Measurements from ENCODE around the gene B4GALT2.

The B4GALT2 gene

GRCh38 chr1:44029911-44030604, 51.0 kb downstream of the B4GALT2 start:
- DNase-seq (ENCODE audit: low spot score) = peak; percentile 86

- peak; percentile 28 for DNase-seq (ENCODE audit: low spot score)
These were observed 51.7 kb downstream of the B4GALT2 start for GRCh38 chr1:44030605-44031251.

GRCh38 chr1:44031252-44032169, 52.5 kb downstream of the B4GALT2 start, which contains the start of gene SLC6A9:
SLC6A9 (minus strand) TSS chr1:44031462; CDS start chr1:44024277, 7,185 bp downstream.
- DNase-seq (ENCODE audit: low spot score) = peak; percentile 55

GRCh38 chr1:44032170-44032790, 53.3 kb downstream of the B4GALT2 start:
- DNase-seq (ENCODE audit: low spot score) = no peak

- DNase-seq (ENCODE audit: low spot score) = no peak
These were observed 54.1 kb downstream of the B4GALT2 start for GRCh38 chr1:44033041-44033575.

- DNase-seq (ENCODE audit: low spot score) = no peak
These were observed 54.7 kb downstream of the B4GALT2 start for GRCh38 chr1:44033756-44034155.

GRCh38 chr1:44034423-44034822, 55.4 kb downstream of the B4GALT2 start:
- no peak for DNase-seq (ENCODE audit: low spot score)

GRCh38 chr1:44034976-44035716, 56.1 kb downstream of the B4GALT2 start:
- no peak for DNase-seq (ENCODE audit: low spot score)

- no peak for DNase-seq (ENCODE audit: low spot score)
These were observed 56.9 kb downstream of the B4GALT2 start for GRCh38 chr1:44035726-44036408.

- DNase-seq (ENCODE audit: low spot score) = peak; percentile 88
These were observed 57.6 kb downstream of the B4GALT2 start for GRCh38 chr1:44036409-44037139.

GRCh38 chr1:44037154-44037553, 58.1 kb downstream of the B4GALT2 start:
- DNase-seq (ENCODE audit: low spot score) = no peak

GRCh38 chr1:44038876-44039657, 60.1 kb downstream of the B4GALT2 start:
- no peak for DNase-seq (ENCODE audit: low spot score)

GRCh38 chr1:44040418-44040817, 61.4 kb downstream of the B4GALT2 start:
- DNase-seq (ENCODE audit: low spot score) = no peak

All from cerebellar cortex (tissue), 1 donor.